ENCODE results near the gene ADAMTSL3.

- TF ChIP-seq RAD21 (IDR thresholded peaks at IDR 0.05; ENCODE audit: low read depth) (peak; percentile 37; the same call in 1 of the 2 replicates), REST (IDR thresholded peaks at IDR 0.05; ENCODE audit: low read depth) (no peak), EP300 (IDR thresholded peaks at IDR 0.05; ENCODE audit: borderline replicate concordance) (no peak)
Measured at GRCh38 chr15:83973816-83974215, 319.9 kb downstream of the ADAMTSL3 start.
